Activated gamma-delta T cell (primary cell): ENCODE results near the gene TMEM61.
A peak's percentile ranks its signal among the peaks of the same experiment; 100 is the strongest.

ENCODE experiments used
- DNase-seq: peaks from one replicate; lab custom pipeline; 2025; lab: John Stamatoyannopoulos, UW

The TMEM61 gene

DNA sequence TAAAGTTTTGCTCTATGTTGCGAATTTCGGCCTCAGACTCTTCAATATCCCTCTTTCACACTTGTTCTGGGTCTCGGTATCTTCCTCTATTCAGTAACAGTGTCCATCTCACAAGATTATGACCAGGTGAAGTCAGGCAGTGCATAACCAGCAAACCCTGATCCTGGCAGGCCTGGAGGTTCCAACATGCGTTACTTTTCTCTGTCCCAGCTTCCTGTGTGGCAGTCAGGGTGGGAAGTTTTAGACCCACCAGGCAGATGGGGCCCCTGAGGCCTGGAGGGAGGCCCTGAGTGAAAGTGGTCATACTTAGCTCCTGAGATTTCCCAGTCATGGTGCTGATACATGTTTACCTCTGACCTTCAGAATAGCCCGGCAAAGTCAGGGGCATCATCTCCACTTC lies 5.1 kb downstream of the TMEM61 start:
- no peak for DNase-seq

DNA sequence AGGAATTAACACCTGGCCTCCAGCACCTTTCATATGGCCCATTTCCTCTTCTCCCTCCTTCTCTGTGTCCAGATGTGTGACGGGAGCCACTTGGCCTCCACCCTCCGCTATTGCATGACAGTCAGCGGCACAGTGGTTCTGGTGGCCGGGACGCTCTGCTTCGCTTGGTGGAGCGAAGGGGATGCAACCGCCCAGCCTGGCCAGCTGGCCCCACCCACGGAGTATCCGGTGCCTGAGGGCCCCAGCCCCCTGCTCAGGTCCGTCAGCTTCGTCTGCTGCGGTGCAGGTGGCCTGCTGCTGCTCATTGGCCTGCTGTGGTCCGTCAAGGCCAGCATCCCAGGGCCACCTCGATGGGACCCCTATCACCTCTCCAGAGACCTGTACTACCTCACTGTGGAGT lies 5.6 kb downstream of the TMEM61 start:
- no peak for DNase-seq

DNA sequence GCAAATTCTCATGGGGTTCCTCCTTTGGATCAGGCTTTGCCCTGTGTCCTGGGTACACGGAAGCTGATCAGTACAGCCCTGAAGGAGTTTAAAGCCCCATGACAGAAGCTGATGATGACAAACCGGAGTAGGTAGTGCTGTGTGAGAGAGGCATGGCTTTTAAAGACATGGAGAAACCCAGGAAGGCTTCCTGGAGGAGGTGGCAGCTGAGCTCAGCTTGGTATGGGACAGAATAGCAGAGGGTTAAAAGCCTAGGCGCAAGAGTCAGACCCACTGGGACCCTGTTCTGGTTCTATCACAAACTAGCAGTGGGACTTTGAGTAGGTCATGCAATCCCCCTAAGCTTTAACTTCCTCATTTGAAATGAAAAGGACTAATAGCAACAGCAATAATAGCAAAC lies 6.1 kb downstream of the TMEM61 start:
- no peak for DNase-seq

DNA sequence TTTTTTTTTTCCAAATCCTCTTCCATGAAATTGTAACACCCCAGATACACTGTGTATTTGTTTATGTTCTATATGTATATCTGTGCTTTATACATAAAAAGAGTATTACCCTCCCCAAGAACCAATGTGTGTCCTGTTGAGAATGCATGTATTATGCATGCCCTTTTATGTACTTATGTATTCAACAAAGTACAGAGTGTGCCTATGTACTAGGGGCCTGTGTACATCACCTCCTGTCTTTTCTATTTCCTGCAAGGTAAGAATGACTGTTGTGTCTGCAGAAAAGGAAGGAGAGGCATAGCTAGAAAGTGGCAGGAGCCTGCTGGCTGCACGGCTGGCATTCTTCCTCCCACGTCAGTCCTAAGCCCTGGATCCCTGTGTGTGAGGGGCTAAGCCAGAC lies 7.0 kb downstream of the TMEM61 start:
- DNase-seq: no peak

DNA sequence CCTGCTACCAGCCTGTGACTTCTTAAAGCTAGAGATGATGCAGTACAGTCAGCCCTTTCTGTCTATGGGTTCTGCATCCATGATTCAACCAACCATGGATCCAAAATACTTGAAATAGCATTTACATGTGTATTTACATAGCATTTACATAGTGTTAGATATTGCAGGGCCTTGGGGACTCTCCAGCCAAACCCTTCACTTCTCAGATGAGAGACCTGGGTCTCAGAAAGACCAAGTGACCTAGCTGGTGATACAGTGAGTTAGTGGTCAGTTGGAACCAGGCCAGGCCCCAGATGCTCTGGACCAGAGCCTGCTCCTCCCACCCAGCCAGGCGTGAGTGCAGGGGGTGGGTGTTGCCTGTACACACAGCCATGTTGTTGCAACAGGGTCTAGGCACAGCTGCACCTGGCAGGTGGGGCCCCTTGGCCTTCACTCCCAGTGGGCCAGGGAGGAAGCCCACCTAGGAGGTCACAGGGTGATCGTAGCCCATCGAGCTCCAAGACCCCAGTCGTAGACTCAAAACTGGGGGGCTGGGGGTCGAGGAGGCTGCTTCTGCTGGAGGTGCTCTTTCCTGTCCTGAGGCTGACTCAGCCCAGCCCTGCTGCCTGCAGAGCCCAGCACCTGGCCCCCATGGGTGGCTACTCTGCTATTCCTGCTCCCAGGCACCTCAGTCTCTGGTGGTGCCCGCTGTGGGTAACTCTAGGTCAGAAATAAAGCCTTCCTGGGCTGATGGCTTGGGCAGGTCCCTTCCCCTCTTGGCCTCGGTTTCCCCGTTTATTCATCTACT lies 7.7 kb downstream of the TMEM61 start:
- DNase-seq: no peak

DNA sequence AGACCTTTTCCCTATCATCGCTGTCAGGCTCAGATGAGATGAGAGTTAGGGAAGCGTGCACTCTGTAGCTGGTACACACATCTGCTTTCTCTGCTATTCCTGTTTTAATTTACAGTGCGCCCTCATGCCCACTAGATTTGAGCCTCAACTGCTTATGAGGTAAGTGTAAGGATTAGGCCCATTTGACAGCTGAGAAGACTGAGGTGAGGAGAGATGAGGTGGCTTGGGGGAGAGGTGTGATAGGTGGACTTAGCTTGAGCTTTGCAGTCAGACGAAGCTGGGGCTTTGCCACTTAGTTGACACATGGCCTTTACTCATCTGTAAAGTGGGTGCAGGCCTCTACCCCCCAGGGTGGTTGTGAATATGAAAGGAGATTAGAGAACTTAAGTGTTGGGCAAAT lies 8.5 kb downstream of the TMEM61 start:
- no peak for DNase-seq

DNA sequence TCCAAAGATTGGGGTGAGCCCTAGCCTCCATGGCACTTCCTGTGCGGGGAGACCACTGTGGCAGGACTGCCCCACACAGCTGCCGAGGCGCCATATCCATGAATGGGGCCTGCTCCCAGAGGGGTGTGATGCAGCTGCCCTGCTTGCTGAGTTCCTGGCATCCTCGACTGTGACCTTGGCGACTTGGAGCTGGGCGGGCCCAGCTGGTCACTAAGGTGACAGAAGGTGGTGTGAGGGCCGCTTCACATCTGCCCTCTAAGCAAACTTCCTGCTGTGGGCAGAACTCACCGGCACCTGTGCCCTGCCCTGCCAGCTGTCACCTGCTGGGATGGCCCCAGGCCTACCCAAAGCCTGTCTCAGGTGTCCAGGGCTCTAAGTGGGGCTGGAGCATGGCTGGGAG lies 9.0 kb downstream of the TMEM61 start:
- no peak for DNase-seq

DNA sequence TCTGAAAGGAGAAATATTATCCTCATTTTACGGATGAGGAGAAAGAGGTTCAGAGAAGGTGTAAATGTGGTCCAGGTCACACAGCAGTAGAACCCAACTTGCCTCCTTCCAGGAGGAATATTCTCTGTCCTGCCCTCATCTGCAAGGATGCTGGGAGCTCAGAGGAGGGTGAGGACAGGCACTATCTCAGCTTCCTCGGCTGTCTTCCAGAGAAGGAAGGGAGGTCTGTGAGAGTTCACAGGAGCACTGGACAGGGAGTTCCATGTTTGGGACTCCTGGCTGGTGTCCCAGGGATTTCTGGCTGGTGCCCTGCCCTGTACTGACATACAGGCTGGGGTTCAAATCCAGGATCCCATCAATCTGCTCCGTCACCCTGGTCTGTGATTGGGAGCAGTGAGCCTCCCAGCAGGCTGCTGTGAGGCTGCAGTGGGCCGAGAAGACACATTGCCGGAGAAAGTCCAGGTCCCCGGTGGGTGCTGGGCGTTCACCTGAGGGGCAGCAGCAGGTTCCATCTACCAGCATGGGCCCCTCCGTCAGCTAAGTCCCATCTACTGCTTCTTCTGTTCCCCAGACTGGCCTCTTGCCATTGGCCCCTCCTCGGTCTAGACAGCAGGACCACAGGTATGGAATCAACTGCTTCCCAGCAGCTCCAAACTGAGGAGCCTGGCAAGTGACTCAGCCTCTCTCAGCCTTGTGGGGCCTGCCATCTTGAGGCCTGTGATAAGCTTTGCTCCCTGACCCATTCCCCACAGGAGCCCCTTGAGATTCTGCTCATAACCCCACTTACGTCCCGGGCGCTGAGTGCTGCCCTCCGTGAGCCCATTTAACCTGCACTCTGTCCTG lies 9.8 kb downstream of the TMEM61 start:
- no peak for DNase-seq

DNA sequence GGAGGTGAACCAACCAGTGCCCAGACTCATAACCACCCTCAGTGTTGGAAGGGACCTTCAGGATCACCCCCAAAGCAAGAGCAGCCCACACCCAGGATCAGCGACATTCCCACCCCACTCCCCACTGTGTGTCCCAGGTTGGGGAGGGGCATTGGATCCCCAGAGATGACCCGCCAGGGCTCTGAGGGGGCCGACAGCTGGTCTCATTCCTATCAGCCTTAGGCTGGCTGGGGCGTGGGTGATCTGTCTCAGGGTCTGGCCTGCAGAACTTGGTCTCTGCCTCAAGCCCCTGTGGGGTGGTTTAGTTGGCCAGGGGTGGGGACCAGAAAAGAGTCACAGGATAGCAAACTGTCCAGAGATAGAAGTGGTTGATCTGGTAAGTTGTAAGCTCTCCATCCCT lies 10.5 kb downstream of the TMEM61 start:
- no peak for DNase-seq

DNA sequence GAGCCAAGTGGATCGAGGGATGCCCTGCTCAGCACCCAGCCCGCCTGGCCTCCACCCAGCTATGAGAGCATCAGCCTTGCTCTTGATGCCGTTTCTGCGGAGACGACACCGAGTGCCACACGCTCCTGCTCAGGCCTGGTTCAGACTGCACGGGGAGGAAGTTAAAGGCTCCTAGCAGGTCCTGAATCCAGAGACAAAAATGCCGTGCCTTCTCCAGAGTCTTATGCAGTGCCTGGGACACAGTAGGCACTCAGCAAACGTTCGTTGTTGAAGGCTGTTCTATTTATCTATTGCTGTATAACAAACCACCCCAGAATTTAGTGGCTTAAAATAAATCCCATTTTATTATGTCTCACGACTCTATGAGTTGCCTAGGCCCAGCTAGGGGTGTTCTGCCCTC lies 11.5 kb downstream of the TMEM61 start:
- DNase-seq: no peak

DNA sequence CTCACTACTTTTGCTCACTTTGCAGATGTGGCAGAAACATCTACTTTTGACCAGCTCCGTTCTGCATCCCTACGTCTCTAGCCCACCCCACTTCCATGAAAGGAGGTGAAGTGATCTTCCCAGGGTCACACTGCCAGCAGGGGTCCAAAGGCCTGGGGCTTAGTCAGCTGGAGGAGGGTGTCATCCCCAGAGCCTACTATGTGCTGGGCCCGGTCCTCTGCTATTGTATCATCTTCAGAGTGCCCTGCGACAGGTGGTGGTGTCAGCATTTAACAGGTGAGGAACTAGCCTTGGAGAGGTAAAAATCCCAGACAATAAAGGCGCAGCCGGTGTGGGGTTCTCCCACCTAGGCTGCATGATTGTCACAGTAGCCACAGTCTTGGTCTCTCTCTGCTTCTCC lies 12.7 kb downstream of the TMEM61 start:
- no peak for DNase-seq

DNA sequence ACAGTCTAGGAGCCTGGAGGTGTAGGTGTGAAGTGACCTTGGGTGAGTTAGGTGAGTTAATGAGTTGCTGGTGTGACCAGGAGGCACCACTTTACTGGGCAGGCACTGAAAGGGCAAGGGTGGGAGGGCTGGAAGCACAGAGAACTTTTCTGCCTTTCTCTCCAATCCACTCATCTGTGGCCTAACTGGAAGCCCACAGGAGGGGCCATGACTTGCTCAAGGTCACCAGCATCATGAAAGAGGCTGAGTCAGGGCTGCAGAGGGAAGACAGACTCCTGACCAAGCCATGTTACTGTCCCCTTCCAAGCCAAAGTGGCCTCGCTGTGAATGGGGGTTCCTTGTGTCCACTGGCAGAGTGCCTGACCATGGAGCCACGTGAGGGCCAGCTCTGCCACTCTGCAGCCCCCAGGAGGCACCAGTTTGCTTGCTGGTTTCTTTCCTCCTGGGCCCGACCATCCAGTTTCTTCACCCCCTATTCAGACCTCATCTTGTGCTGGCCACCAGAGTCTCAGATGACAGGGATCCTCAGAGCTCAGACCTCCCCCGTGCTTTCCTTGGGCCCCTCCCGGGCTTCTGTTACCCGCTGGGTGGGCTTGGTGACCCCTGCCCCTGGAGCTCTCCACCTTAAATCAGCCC lies 14.0 kb downstream of the TMEM61 start:
- no peak for DNase-seq

DNA sequence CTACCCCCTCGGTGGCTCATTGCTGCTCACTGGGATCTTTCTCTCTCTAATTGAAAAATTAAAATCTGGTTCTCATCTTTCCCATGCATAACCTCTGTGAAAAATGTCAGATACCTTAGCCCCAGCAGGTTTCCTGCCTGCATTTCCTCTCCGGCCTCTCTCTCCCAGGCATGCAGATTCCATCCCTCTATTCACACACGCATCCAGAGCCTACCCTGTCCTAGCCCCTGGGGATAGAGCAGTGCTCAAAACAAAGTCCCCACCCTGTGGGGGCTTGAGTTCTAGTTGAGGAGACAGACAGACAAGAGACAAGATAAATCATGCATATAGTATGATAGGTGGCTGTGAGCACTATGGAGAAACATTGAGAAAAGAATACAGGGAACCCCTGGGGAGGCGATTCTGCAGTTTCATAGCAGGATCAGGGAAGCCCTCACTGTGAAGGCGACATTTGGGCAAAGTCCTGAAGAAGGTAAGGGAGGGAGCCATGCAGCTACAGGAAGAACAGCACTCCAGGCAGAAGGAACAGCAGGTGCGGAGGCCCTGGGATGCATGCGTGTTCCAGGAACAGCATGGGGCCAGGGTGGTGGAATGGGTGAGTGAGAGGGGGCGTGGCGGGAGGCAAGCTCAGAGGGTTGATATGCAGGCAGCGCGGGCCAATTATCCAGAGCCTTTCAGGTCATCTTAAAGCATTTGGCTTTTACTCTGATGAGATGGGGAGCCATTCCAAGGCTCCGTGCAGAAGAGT lies 14.8 kb downstream of the TMEM61 start:
- DNase-seq: no peak

DNA sequence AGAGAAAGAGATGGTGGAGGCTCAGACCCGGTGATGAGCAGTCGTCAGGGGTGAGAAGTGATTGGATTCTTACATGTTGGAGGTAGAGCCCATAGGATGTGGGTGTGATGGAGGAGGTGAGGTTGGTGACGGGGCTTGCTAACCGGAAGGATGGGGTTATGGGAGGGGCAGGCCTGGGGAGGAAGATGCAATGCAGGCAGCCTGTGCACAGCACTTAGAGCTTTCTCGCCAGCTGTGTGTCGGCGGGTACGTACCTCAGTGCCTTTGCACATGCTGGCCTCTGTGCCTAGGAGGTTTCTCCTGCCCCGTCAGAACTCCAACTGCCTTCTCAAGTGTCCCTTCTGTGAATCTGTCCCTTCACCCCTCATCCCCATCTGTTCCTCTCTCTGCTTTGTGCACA lies 15.4 kb downstream of the TMEM61 start:
- DNase-seq: no peak

DNA sequence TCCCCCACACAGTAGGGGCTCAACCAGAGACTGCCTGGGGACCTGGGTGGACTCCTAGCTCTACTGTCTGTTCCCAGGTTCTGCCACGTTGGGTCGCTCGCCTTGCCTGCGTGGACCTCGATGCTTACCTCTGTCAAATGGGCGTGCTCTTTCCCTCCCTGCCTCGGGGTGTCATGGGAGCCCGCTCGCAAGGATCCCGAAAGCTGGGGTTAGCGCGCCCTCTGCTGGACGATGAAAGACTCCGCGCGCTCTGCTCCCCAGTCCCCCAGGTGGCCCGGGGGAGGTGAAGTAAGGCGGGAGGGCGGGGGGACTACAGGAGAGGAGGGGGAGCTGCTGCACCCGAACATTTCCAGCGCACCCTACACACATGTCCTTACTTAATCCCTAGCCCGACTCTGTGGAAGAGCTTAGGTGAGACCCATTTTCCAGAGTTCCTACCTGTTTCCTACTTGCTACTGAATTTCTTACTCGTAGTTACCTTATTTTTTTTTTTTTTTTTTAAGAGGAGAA lies 16.0 kb downstream of the TMEM61 start:
- peak; percentile 35 for DNase-seq

DNA sequence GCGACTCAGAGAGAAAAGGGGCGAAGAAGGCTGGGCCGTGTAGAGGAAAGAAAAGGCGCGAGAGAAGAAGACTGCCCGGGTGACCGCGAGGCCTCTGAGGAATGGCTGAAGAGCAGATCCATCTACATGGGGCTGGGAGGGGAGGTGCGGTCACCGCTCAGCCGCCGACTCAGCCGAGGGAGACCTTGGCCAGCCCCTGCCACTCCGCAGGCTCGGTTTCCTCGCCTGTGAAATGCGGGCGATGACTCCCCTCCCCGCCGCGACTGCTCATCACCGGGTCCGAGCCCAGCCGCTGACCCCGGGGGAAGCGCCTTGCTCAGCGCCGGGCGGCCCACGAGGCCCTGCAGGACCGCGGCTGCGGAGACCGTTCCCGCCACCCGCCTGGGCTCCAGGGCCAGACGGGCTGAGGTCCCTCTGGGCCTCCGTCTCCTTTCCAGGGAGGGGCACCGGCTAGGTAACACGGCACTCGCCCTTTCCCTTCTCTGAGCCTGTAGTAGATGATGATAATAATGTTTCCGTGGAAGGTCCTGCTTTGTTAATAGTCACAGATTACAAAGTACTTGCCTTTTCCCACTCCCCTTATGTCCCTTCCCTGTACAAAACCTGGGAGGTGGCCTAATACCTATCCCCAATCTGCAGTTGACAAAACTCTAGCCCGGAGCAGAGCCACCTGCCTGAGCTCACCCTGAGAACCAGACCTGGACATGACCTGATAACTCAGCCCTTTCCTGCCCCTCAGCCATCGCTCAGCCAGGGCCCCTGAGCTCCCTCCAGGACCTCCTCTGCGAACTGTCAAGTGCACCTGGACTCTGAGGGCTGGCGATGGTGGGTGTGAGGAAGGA lies 16.7 kb downstream of the TMEM61 start:
- DNase-seq: no peak

DNA sequence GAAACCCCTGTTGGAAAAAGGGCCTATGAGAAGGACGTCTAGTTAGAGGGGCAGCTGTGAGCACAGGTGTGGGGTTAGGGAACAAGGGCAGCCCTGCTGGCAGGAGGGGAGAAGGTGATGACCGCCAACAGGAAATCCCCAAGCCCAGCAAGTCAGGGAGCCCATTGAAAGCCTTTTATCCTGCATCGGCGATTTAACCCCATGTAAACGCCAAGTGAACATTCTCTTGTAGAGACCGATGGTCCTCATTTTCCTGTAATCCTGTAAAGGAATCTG lies 17.2 kb downstream of the TMEM61 start:
- no peak for DNase-seq

DNA sequence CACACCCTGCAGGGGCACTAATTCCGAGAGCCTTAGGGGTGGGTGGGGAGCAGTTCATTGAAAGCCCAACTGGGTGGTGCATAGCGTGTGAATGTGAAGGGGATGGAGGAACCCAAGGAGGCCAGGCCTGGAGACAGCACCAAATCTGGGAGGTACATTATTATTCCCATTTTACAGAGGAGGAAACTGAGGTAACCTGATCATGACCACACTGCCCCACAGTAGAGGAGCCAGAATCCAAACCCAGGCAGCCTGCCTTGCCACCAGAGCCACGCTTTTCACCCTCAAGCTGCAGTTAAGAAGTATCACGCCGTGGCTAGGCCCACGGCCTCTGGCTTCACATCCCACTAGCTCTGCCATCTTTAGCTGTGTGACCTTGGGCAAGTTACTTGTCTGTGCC lies 17.7 kb downstream of the TMEM61 start:
- no peak for DNase-seq

DNA sequence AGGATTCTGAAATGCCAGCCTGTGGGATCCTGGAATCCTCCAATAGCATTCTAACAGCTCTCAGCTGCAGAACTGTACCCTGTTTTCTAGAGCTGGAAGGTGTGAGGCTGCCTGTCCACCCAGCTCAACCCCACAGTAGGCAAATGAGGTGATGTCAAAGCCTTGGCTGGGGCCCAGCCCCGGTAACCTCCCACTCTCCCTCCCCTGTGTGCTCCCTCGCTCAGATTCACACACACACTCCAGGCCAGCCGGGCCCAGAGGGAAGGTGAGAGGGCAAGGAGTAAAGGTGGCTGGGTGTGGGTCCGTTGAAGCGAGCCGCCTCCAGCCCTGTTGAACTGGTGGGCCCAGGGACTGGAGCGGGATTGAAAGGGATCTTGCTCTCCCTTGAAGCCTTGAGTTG lies 18.2 kb downstream of the TMEM61 start, which contains the start of gene BSND:
BSND (plus strand) TSS at position 257 of the 400 bp plus-strand sequence. CDS start 254 bp downstream, outside the sequence.
- no peak for DNase-seq

DNA sequence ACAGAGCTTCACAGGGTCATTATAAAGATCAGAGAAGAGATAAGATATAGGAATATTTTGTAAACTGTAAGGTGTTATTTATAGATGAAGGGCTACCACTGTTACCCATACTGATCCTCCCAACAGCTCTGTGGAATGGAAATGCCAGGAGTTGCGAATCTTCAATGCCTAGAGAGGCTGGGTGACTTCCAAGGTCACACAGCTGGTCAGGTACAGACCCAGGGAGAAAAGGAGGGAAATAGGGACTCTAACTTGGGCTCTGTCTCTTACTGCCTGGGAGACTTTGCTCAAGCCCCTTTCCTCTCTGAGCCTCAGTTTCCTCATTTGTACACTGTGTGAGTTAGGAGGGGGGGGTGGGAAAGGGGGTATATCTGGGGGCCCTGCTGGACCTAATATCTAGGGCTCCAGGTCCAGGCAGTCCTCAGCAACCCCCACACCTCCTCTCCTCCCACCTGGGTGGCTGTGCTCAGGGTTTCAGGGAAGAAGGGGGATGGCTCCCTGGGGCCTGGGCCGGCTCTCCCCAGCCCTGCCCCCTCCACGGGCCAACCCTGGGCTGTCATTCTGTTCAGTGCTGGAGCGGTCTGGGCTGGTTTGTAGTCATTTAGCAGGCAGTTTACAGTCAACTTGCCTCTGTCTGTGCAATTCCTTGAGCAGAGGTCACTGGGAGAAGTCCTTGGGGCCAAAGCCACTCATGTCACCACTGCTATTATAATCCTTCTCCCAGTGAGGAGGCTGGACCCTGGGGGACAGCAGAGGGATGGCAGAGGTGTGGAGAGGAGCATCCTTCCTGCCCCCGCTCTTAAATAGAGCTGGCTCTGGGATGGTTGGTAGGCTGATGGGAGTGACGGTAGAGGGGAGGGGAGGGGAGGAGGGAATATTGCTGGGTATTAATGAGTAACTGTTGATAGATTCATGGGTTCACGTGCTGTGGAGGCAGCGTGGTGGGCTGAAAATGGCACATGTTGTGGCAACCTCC lies 20.0 kb downstream of the TMEM61 start:
- no peak for DNase-seq
